Natural killer cell treated with Interleukin-12 subunit alpha and Interleukin-12 subunit beta and Interleukin-15 and Interleukin-18, amount 100 ng/mL, for 72 hours (primary cell): Measurements from ENCODE around the gene OR5M8. TPM values are rescaled to one million over a fixed set of nuclear protein-coding genes. Genes with fewer than 3 reads are reported as not detected.

Experiments used
- total RNA-seq, 2 donors: library from RNA; stranded (reverse); gene quantifications; one replicate each; pipeline ENCODE4 v1.2.3, GENCODE V29; 2022

Gene OR5M8
- total RNA-seq, 2 donors from 2014 or later: not detected

Other genes with a start within 250 kb of the OR5M8 start
- gene OR5T3, start 239.1 kb downstream of the OR5M8 start, total RNA-seq: not detected
- not detected for gene OR5T1, start 217.2 kb downstream of the OR5M8 start, total RNA-seq
- not detected for gene OR8H1, start 199.1 kb downstream of the OR5M8 start, total RNA-seq
- gene OR8K3, start 176.2 kb downstream of the OR5M8 start, total RNA-seq: not detected
- gene OR8K1, start 145.3 kb downstream of the OR5M8 start, total RNA-seq: not detected
- gene OR8J1, start 137.1 kb downstream of the OR5M8 start, total RNA-seq: not detected
- not detected for gene OR8U1, start 115.7 kb downstream of the OR5M8 start, total RNA-seq
- not detected for gene OR5AL1, start 78.7 kb downstream of the OR5M8 start, total RNA-seq
- not detected for gene OR5M3, start 18.0 kb downstream of the OR5M8 start, total RNA-seq
- not detected for gene OR5M11, start 51.9 kb upstream of the OR5M8 start, total RNA-seq
- gene OR5M10, start 86.4 kb upstream of the OR5M8 start, total RNA-seq: not detected
- not detected for gene OR5M1, start 123.5 kb upstream of the OR5M8 start, total RNA-seq
- not detected for gene OR5AP2, start 151.1 kb upstream of the OR5M8 start, total RNA-seq
- gene OR5AR1, start 172.3 kb upstream of the OR5M8 start, total RNA-seq: not detected
- not detected for gene OR9G1, start 207.7 kb upstream of the OR5M8 start, total RNA-seq